Endodermal cell (in vitro differentiated cells): ENCODE data around the gene THSD1. TPM values are rescaled to one million over a fixed set of nuclear protein-coding genes. Genes with fewer than 3 reads are reported as not detected.

Source experiments
- DNase-seq: peaks from one replicate; pipeline ENCODE4 v3.0.0-alpha.2; 2017
- H3K27ac ChIP-seq: 2 replicates; pipeline ENCODE4 v1.5.1; 2013; ENCODE audit warnings: mild to moderate bottlenecking, low read depth, low read length, moderate library complexity
- H3K27me3 ChIP-seq: 2 replicates; pipeline ENCODE4 v1.6.1; 2013; ENCODE audit warnings: mild to moderate bottlenecking, low read length, moderate library complexity; ENCODE audit not compliant: insufficient read depth, control insufficient read depth, poor library complexity, severe bottlenecking
- H3K36me3 ChIP-seq: 2 replicates; pipeline ENCODE4 v1.7.0; 2013; ENCODE audit warnings: mild to moderate bottlenecking, low read length, moderate library complexity; ENCODE audit not compliant: control insufficient read depth, insufficient read depth
- H3K4me1 ChIP-seq: one replicate; pipeline ENCODE4 v1.7.0; 2013; ENCODE audit warnings: low read length; ENCODE audit not compliant: control insufficient read depth, insufficient read depth
- H3K4me3 ChIP-seq: 2 replicates; pipeline ENCODE4 v1.5.1; 2013; ENCODE audit warnings: mild to moderate bottlenecking, low read length, moderate library complexity
- H3K9ac ChIP-seq: 2 replicates; pipeline ENCODE4 v1.6.1; 2013; ENCODE audit warnings: mild to moderate bottlenecking, low read length, moderate library complexity; ENCODE audit not compliant: poor library complexity, severe bottlenecking; ENCODE audit errors: extremely low read depth
- H3K9me3 ChIP-seq: 2 replicates; pipeline ENCODE4 v1.6.1; 2013; ENCODE audit warnings: mild to moderate bottlenecking, low read length, moderate library complexity; ENCODE audit not compliant: control insufficient read depth
- H3K27ac Mint-ChIP-seq: 2 replicates; pipeline ENCODE4 v1.8.0; 2020; ENCODE audit warnings: mixed read lengths
- H3K27me3 Mint-ChIP-seq: 2 replicates; pipeline ENCODE4 v1.8.0; 2021; ENCODE audit warnings: mild to moderate bottlenecking, mixed read lengths; ENCODE audit not compliant: insufficient read depth
- H3K36me3 Mint-ChIP-seq: 2 replicates; pipeline ENCODE4 v1.8.0; 2020; ENCODE audit warnings: low read depth, mixed read lengths
- H3K4me1 Mint-ChIP-seq: 2 replicates; pipeline ENCODE4 v1.8.0; 2020; ENCODE audit warnings: mixed read lengths
- H3K4me3 Mint-ChIP-seq: 2 replicates; pipeline ENCODE4 v1.8.0; 2020; ENCODE audit warnings: mild to moderate bottlenecking, moderate library complexity, mixed read lengths
- H3K9me3 Mint-ChIP-seq: 2 replicates; pipeline ENCODE4 v1.8.0; 2020; ENCODE audit warnings: mild to moderate bottlenecking, mixed read lengths
- CTCF ChIP-seq: fragments of 200-600 bp; sonication (generic); conservative IDR thresholded peaks from 2 replicates; pipeline ENCODE4 v1.5.0; 2021; ENCODE audit warnings: antibody characterized with exemption, mild to moderate bottlenecking
- WGBS, 2 experiments: methylation state at CpG; one replicate each; pipeline versions ENCODE4 v1.1.5 to v1.1.7; 2013; ENCODE audit warnings: missing lambda C conversion rate in 2 of 2, mixed read lengths in 1 of 2; ENCODE audit not compliant: insufficient coverage in 1 of 2, insufficient read length in 1 of 2; 5-methylcytosine and 5-hydroxymethylcytosine counted together
- total RNA-seq, 2 donors: library from RNA; stranded (reverse); fragmentation: NEBNext Ultra II Directional in 1 of 2; extraction: Animal tissue kit (Norgen Biotek cat#: 25700) in 1 of 2; gene quantifications; 2 replicates in 1 of 2; 3 replicates in 1 of 2; pipeline ENCODE4 v1.2.1, GENCODE V29; 2021

THSD1 gene
- total RNA-seq, 2 donors from 2014 or later = 0.48 to 0.73 TPM

DNA sequence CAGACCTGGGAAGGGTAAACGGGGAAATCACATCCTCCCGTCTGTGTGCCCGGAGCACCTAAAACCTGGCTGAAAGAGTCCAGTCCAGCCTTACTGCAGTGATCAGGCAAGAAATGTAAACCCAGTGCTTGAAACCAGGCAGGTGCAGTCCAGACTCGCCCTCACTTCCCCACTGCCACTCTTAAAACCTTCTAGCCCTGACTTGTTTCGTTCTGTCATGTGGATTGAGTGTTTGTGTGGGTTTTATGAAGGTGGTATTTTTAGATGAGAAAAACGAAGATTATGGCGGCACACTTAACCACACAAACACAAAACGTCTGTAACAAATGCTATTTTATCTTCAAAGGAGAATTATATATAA, 48.5 kb upstream of the THSD1 start:
- 63 to 76% methylated on average over 3 to 4 of the region's 8 CpGs for WGBS, 2 experiments
- H3K27ac ChIP-seq = no peak overlapping the region
- no peaks in the 10 kb centered on the region for H3K27me3 ChIP-seq
- peaks cover 23% of the 10 kb centered on the region for H3K4me1 Mint-ChIP-seq
- peak overlapping the region; percentile 82 for H3K4me3 Mint-ChIP-seq
- H3K36me3 Mint-ChIP-seq = peaks cover 25% of the 10 kb centered on the region
- H3K27me3 Mint-ChIP-seq = no peaks in the 10 kb centered on the region
- H3K4me3 ChIP-seq = peak overlapping the region; percentile 99
- H3K9me3 ChIP-seq = no peaks in the 10 kb centered on the region
- no peaks in the 10 kb centered on the region for H3K9me3 Mint-ChIP-seq
- peak overlapping the region; percentile 75 for H3K9ac ChIP-seq
- no peak for TF ChIP-seq CTCF
- H3K36me3 ChIP-seq = peaks cover 24% of the 10 kb centered on the region
- peaks cover 3% of the 10 kb centered on the region for H3K4me1 ChIP-seq
- peak overlapping the region; percentile 98 for H3K27ac Mint-ChIP-seq
- peak; percentile 59 for DNase-seq

GRCh38 chr13:52452470-52452869, 46.5 kb upstream of the THSD1 start:
- no peak for TF ChIP-seq CTCF
- no peak overlapping the region for H3K4me3 ChIP-seq
- H3K4me1 Mint-ChIP-seq = peaks cover 32% of the 10 kb centered on the region
- no peak overlapping the region for H3K27ac Mint-ChIP-seq
- H3K27me3 Mint-ChIP-seq = no peaks in the 10 kb centered on the region
- peaks cover 12% of the 10 kb centered on the region for H3K36me3 Mint-ChIP-seq
- DNase-seq = no peak
- no peaks in the 10 kb centered on the region for H3K27me3 ChIP-seq
- 89 to 98% methylated on average over 2 of the region's 2 CpGs for WGBS, 2 experiments
- no peaks in the 10 kb centered on the region for H3K9me3 Mint-ChIP-seq
- H3K27ac ChIP-seq = no peak overlapping the region
- H3K9me3 ChIP-seq = no peaks in the 10 kb centered on the region
- H3K36me3 ChIP-seq = peaks cover 16% of the 10 kb centered on the region
- peaks cover 3% of the 10 kb centered on the region for H3K4me1 ChIP-seq
- H3K9ac ChIP-seq = no peak overlapping the region
- no peak overlapping the region for H3K4me3 Mint-ChIP-seq

- peaks cover 24% of the 10 kb centered on the region for H3K4me1 Mint-ChIP-seq
- DNase-seq = no peak
- Histone ChIP-seq H3K9me3 (no peaks in the 10 kb centered on the region), H3K9ac (no peak overlapping the region), H3K36me3 (peaks cover 7% of the 10 kb centered on the region), H3K4me1 (peaks cover 3% of the 10 kb centered on the region), H3K27ac (no peak overlapping the region), H3K27me3 (no peaks in the 10 kb centered on the region), H3K4me3 (no peak overlapping the region)
- peaks cover 5% of the 10 kb centered on the region for H3K36me3 Mint-ChIP-seq
- H3K27me3 Mint-ChIP-seq = no peaks in the 10 kb centered on the region
- no peak for TF ChIP-seq CTCF
- WGBS, 2 experiments = 93 to 94% methylated on average over 15 to 23 of the region's 24 CpGs
- H3K4me3 Mint-ChIP-seq = peak overlapping the region; percentile 83
- no peaks in the 10 kb centered on the region for H3K9me3 Mint-ChIP-seq
- no peak overlapping the region for H3K27ac Mint-ChIP-seq
These were observed 45.3 kb upstream of the THSD1 start for GRCh38 chr13:52451135-52451804.
